Uterus (tissue), 4 donors: ENCODE measurements around the gene PPP2CA. TPM values are rescaled to one million over a fixed set of nuclear protein-coding genes. Genes with fewer than 3 reads are reported as not detected.
"Not testable (repeated sequence)": the region's sequence is repeated elsewhere in the genome, so short reads cannot be mapped to it uniquely, and the experiment has no call there.

Source experiments
- DNase-seq, 2 donors: peaks; one replicate each; pipeline ENCODE4 v3.0.0-alpha.2; 2019 to 2020
- H3K27ac ChIP-seq, 2 donors: fragments of 200-600 bp; sonication (generic); 1 replicate in 1 of 2; 2 replicates in 1 of 2; pipeline ENCODE4 v1.5.1; 2016 to 2018
- H3K27me3 ChIP-seq, 2 donors: fragments of 200-600 bp; sonication (generic); one replicate each; pipeline ENCODE4 v1.5.1; 2018 to 2019; ENCODE audit warnings: control low read depth in 1 of 2
- H3K36me3 ChIP-seq, 2 donors: fragments of 200-600 bp; sonication (generic); one replicate each; pipeline ENCODE4 v1.5.1; 2019; ENCODE audit warnings: control low read depth in 1 of 2
- H3K4me1 ChIP-seq, 2 donors: fragments of 200-600 bp; sonication (generic); one replicate each; pipeline ENCODE4 v1.5.1; 2018 to 2019; ENCODE audit warnings: control low read depth in 1 of 2
- H3K4me3 ChIP-seq, 2 donors: fragments of 200-600 bp; sonication (generic); 1 replicate in 1 of 2; 2 replicates in 1 of 2; pipeline ENCODE4 v1.5.1; 2018 to 2019; ENCODE audit warnings: mild to moderate bottlenecking in 1 of 2
- H3K9me3 ChIP-seq, 2 donors: fragments of 200-600 bp; sonication (generic); one replicate each; pipeline ENCODE4 v1.5.1; 2019; ENCODE audit warnings: control low read depth in 1 of 2
- CTCF ChIP-seq, 4 experiments: fragments of 200-600 bp in 2 of 4; fragments of 450-650 bp in 2 of 4; sonication (generic) in 2 of 4; IDR thresholded peaks; one replicate each; pipeline ENCODE4 v1.5.1; 2016 to 2019; ENCODE audit warnings: antibody characterized with exemption in 4 of 4, mild to moderate bottlenecking in 2 of 4, moderate library complexity in 1 of 4
- POLR2A ChIP-seq, 2 donors: fragments of 450-650 bp; IDR thresholded peaks; one replicate each; pipeline ENCODE4 v1.6.1; 2016; ENCODE audit warnings: antibody characterized with exemption in 2 of 2, mild to moderate bottlenecking in 1 of 2, moderate library complexity in 1 of 2
- intact Hi-C: fragments of 100-400 bp; cut with DNase I; formaldehyde crosslinking; loops from one replicate; pipeline ENCODE4 v1.15.1; 2023; ENCODE audit warnings: low total_unique reads
- total RNA-seq, 4 donors: library from RNA; depleted of rRNA in 3 of 4; stranded (reverse); fragments of >200 nt in 3 of 4; gene quantifications; one replicate each; pipeline versions ENCODE4 v1.1.0 to v1.2.4, GENCODE V29; 2014 to 2023
- donor health status: DM: yes; HTN: yes; CAD: no.

The PPP2CA gene
- total RNA-seq, 4 donors from 2014 or later, result 114 to 437 (median 226) TPM

GRCh38 chr5:134255418-134256150, 29.7 kb upstream of the PPP2CA start:
- no peaks in the 10 kb centered on the region for H3K27me3 ChIP-seq
- no peak for DNase-seq
- H3K9me3 ChIP-seq, result no peaks in the 10 kb centered on the region
- intact Hi-C loops, result no loop called here
- no peak overlapping the region for H3K27ac ChIP-seq
- H3K4me1 ChIP-seq, result no peaks in the 10 kb centered on the region
- TF ChIP-seq CTCF (IDR thresholded peaks at IDR 0.05) (no peak), POLR2A (IDR thresholded peaks at IDR 0.05) (no peak)
- H3K4me3 ChIP-seq, result no peak overlapping the region
- no peaks in the 10 kb centered on the region for H3K36me3 ChIP-seq

- H3K27me3 ChIP-seq, H3K27ac ChIP-seq, DNase-seq, intact Hi-C loops, H3K9me3 ChIP-seq, H3K4me3 ChIP-seq, H3K36me3 ChIP-seq, H3K4me1 ChIP-seq: not testable (repeated sequence)
These were observed 27.7 kb upstream of the PPP2CA start for GRCh38 chr5:134253368-134254153.

GRCh38 chr5:134252671-134253070, 26.8 kb upstream of the PPP2CA start:
- no peaks in the 10 kb centered on the region for H3K36me3 ChIP-seq
- DNase-seq, result no peak
- H3K4me1 ChIP-seq, result peaks cover 0 to 5% of the 10 kb centered on the region in 2 donors
- H3K9me3 ChIP-seq, result no peaks in the 10 kb centered on the region
- H3K27ac ChIP-seq, result no peak overlapping the region
- H3K27me3 ChIP-seq, result no peaks in the 10 kb centered on the region
- no peak overlapping the region for H3K4me3 ChIP-seq
- intact Hi-C loops, result no loop called here
- no peak for TF ChIP-seq CTCF (IDR thresholded peaks at IDR 0.05)
- TF ChIP-seq POLR2A (IDR thresholded peaks at IDR 0.05), result no peak

- no peak for DNase-seq
- no peaks in the 10 kb centered on the region for H3K36me3 ChIP-seq
- H3K9me3 ChIP-seq, result no peaks in the 10 kb centered on the region
- peaks cover 0 to 11% of the 10 kb centered on the region in 2 donors for H3K4me1 ChIP-seq
- H3K27me3 ChIP-seq, result no peaks in the 10 kb centered on the region
- H3K4me3 ChIP-seq, result no peak overlapping the region
- no peak overlapping the region for H3K27ac ChIP-seq
- TF ChIP-seq CTCF (IDR thresholded peaks at IDR 0.05), result no peak
- intact Hi-C loops, result no loop called here
These were observed 25.1 kb upstream of the PPP2CA start for GRCh38 chr5:134250949-134251348.

- Histone ChIP-seq H3K27me3 (no peaks in the 10 kb centered on the region), H3K9me3 (no peaks in the 10 kb centered on the region), H3K4me1 (peaks cover 0 to 11% of the 10 kb centered on the region in 2 donors), H3K4me3 (no peak overlapping the region), H3K36me3 (no peaks in the 10 kb centered on the region), H3K27ac (no peak overlapping the region)
- TF ChIP-seq POLR2A (IDR thresholded peaks at IDR 0.05), result no peak
- no peak for TF ChIP-seq CTCF (IDR thresholded peaks at IDR 0.05)
- peak in 1 of 2 donors; percentile 39 for DNase-seq
- intact Hi-C loops, result no loop called here
These were observed 23.9 kb upstream of the PPP2CA start for GRCh38 chr5:134249469-134250379.
